GM12878 (cell line): ENCODE results near the gene COMMD1.

Source experiments
- EP300 ChIP-seq, 2 experiments: fragments of 150-350 bp in 1 of 2; IDR thresholded peaks; 2 replicates each; pipeline ENCODE4 v1.6.1; 2011 to 2012; ENCODE audit warnings: low read depth in 2 of 2, low read length in 2 of 2, borderline replicate concordance in 1 of 2, improper control_type of control experiment in 1 of 2, inconsistent platforms in 1 of 2; ENCODE audit not compliant: control insufficient read depth in 1 of 2
- POLR2A ChIP-seq: IDR thresholded peaks from 2 replicates; pipeline ENCODE4 v1.6.1; 2011; ENCODE audit warnings: low read depth, mild to moderate bottlenecking, low read length
- SIX5 ChIP-seq: IDR thresholded peaks from 2 replicates; pipeline ENCODE4 v1.6.1; 2011; ENCODE audit warnings: mild to moderate bottlenecking, low read depth, low read length, moderate library complexity; ENCODE audit not compliant: severe bottlenecking
- YY1 ChIP-seq: IDR thresholded peaks from 2 replicates; pipeline ENCODE4 v1.6.1; 2011; ENCODE audit warnings: low read depth, mild to moderate bottlenecking, low read length
- TF ChIP-seq, protein P1 (sequence below): IDR thresholded peaks from 2 replicates; pipeline ENCODE4 v1.6.1; 2012; ENCODE audit warnings: low read depth, low read length, improper control_type of control experiment
- TF ChIP-seq, protein P2 (sequence below): IDR thresholded peaks from 2 replicates; pipeline ENCODE4 v1.6.1; 2012; ENCODE audit warnings: mild to moderate bottlenecking, low read depth, low read length
- TF ChIP-seq, protein P3 (sequence below): IDR thresholded peaks from 2 replicates; pipeline ENCODE4 v1.6.1; 2011; ENCODE audit warnings: low read depth, low read length, improper control_type of control experiment, borderline replicate concordance
- TF ChIP-seq, protein P4 (sequence below), 3 experiments: IDR thresholded peaks in 2 of 3; conservative IDR thresholded peaks in 1 of 3; 2 replicates each; pipeline ENCODE4 v1.5.1; 2011; ENCODE audit warnings: low read depth in 3 of 3, low read length in 3 of 3, mild to moderate bottlenecking in 3 of 3, control low read depth in 2 of 3, moderate library complexity in 2 of 3, inconsistent platforms in 1 of 3, mixed read lengths in 1 of 3; ENCODE audit not compliant: control insufficient read depth in 2 of 3, insufficient read depth in 1 of 3; ENCODE audit errors: extremely low read depth in 1 of 3
- TF ChIP-seq, protein P5 (sequence below): IDR thresholded peaks from 2 replicates; pipeline ENCODE4 v1.6.1; 2011; ENCODE audit warnings: borderline replicate concordance, low read depth, mild to moderate bottlenecking, moderate library complexity, mixed read lengths, low read length; ENCODE audit not compliant: insufficient read depth; ENCODE audit errors: extremely low read length

DNA sequence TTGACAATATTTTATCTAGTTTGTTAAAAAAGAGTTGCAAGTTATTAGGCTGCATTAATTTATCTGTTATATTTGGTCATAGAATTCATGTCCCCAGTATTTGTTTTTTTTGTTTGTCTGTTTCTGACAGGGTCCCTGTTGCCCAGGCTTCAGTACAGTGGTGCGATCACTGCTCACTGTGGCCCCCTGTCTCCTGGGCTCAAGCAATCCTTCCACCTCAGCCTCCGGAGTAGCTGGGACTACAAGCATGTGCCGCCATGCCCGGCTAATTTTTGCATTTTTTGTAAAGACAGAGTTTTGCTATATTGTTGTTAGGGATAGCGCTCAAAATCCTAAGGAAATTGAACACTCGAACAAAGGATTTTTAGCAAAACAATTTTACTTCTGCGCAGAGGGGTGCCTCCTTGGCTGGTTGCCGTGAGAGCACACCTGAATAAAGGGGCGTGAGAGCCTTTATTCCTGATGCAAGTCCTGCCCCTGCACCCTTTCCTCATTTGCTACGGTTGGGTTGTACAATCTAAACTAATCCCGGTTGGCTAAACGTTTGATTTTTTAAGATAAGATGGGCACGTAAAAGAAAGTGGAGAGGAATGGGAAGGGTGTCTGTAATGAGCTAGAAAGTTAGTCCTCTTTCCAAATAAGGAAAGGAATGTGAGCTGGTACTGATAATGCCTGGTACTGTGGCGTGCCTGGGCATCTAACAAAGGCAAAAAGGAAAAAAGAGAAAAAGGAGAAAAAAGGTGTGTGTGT lies 65.5 kb downstream of the COMMD1 start:
- TF ChIP-seq EP300 (IDR thresholded peaks at IDR 0.05; ENCODE audit: borderline replicate concordance in 1 of 2, control insufficient read depth in 1 of 2, low read depth in 2 of 2, low read length in 2 of 2) (no peak), YY1 (no peak), POLR2A (no peak), SIX5 (no peak)
- TF ChIP-seq, protein P1, sequence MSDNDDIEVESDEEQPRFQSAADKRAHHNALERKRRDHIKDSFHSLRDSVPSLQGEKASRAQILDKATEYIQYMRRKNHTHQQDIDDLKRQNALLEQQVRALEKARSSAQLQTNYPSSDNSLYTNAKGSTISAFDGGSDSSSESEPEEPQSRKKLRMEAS = no peak
- TF ChIP-seq, protein P2, sequence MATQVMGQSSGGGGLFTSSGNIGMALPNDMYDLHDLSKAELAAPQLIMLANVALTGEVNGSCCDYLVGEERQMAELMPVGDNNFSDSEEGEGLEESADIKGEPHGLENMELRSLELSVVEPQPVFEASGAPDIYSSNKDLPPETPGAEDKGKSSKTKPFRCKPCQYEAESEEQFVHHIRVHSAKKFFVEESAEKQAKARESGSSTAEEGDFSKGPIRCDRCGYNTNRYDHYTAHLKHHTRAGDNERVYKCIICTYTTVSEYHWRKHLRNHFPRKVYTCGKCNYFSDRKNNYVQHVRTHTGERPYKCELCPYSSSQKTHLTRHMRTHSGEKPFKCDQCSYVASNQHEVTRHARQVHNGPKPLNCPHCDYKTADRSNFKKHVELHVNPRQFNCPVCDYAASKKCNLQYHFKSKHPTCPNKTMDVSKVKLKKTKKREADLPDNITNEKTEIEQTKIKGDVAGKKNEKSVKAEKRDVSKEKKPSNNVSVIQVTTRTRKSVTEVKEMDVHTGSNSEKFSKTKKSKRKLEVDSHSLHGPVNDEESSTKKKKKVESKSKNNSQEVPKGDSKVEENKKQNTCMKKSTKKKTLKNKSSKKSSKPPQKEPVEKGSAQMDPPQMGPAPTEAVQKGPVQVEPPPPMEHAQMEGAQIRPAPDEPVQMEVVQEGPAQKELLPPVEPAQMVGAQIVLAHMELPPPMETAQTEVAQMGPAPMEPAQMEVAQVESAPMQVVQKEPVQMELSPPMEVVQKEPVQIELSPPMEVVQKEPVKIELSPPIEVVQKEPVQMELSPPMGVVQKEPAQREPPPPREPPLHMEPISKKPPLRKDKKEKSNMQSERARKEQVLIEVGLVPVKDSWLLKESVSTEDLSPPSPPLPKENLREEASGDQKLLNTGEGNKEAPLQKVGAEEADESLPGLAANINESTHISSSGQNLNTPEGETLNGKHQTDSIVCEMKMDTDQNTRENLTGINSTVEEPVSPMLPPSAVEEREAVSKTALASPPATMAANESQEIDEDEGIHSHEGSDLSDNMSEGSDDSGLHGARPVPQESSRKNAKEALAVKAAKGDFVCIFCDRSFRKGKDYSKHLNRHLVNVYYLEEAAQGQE = no peak
- TF ChIP-seq, protein P3, sequence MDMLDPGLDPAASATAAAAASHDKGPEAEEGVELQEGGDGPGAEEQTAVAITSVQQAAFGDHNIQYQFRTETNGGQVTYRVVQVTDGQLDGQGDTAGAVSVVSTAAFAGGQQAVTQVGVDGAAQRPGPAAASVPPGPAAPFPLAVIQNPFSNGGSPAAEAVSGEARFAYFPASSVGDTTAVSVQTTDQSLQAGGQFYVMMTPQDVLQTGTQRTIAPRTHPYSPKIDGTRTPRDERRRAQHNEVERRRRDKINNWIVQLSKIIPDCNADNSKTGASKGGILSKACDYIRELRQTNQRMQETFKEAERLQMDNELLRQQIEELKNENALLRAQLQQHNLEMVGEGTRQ = no peak
- TF ChIP-seq, protein P4, sequence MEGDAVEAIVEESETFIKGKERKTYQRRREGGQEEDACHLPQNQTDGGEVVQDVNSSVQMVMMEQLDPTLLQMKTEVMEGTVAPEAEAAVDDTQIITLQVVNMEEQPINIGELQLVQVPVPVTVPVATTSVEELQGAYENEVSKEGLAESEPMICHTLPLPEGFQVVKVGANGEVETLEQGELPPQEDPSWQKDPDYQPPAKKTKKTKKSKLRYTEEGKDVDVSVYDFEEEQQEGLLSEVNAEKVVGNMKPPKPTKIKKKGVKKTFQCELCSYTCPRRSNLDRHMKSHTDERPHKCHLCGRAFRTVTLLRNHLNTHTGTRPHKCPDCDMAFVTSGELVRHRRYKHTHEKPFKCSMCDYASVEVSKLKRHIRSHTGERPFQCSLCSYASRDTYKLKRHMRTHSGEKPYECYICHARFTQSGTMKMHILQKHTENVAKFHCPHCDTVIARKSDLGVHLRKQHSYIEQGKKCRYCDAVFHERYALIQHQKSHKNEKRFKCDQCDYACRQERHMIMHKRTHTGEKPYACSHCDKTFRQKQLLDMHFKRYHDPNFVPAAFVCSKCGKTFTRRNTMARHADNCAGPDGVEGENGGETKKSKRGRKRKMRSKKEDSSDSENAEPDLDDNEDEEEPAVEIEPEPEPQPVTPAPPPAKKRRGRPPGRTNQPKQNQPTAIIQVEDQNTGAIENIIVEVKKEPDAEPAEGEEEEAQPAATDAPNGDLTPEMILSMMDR (IDR thresholded peaks at IDR 0.05 in 2 of 3, conservative IDR thresholded peaks at IDR 0.05 in 1 of 3; ENCODE audit: control insufficient read depth in 2 of 3, extremely low read depth in 1 of 3, insufficient read depth in 1 of 3, low read depth in 3 of 3, low read length in 3 of 3) = no peak
- TF ChIP-seq, protein P5, sequence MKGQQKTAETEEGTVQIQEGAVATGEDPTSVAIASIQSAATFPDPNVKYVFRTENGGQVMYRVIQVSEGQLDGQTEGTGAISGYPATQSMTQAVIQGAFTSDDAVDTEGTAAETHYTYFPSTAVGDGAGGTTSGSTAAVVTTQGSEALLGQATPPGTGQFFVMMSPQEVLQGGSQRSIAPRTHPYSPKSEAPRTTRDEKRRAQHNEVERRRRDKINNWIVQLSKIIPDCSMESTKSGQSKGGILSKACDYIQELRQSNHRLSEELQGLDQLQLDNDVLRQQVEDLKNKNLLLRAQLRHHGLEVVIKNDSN = no peak
